NT2/D1 (cell line): Measurements from ENCODE around the gene RPL13.

Experiments used
- SUZ12 ChIP-seq: IDR thresholded peaks from 2 replicates; pipeline ENCODE4 v1.6.1; 2011; ENCODE audit not compliant: insufficient read length, insufficient read depth; ENCODE audit errors: extremely low read depth
- YY1 ChIP-seq: IDR thresholded peaks from 2 replicates; pipeline ENCODE4 v1.6.1; 2011; ENCODE audit not compliant: insufficient read length, insufficient read depth
- ZNF274 ChIP-seq: IDR thresholded peaks from 2 replicates; pipeline ENCODE4 v1.6.1; 2011; ENCODE audit warnings: mild to moderate bottlenecking, low read depth, low read length

- no peak for TF ChIP-seq SUZ12
- TF ChIP-seq ZNF274: no peak
- TF ChIP-seq YY1: no peak
Observed at GRCh38 chr16:89538286-89538685, 22.2 kb upstream of the RPL13 start.
